ENCODE data around the gene LRBA. TPM values are rescaled to one million over a fixed set of nuclear protein-coding genes. Genes with fewer than 3 reads are reported as not detected.

The LRBA gene
- total and polyA plus RNA-seq, 9 donors = 9.7 to 49.2 (median 30.4) TPM

GRCh38 chr4:150237110-150237872 is 777.8 kb downstream of the LRBA start:
- H3K27ac ChIP-seq = no peak overlapping the region
- no peaks in the 10 kb centered on the region for H3K4me1 ChIP-seq (ENCODE audit: insufficient read depth)
- no peak for DNase-seq
- H3K27me3 ChIP-seq = no peaks in the 10 kb centered on the region
- WGBS, 3 donors = 16 to 18% (median 16%) methylated on average over 6 of the region's 6 CpGs
- no peak for TF ChIP-seq EP300 (IDR thresholded peaks at IDR 0.05)
- no peak for TF ChIP-seq CTCF (IDR thresholded peaks at IDR 0.05)
- no peak for TF ChIP-seq POLR2A (IDR thresholded peaks at IDR 0.05)
- no peaks in the 10 kb centered on the region for H3K36me3 ChIP-seq
- H3K9me3 ChIP-seq = no peaks in the 10 kb centered on the region
- intact Hi-C loops (cut with DNase I) = no loop called here
- no peak overlapping the region for H3K4me3 ChIP-seq

GRCh38 chr4:150236626-150237025 is 778.5 kb downstream of the LRBA start:
- no peaks in the 10 kb centered on the region for H3K4me1 ChIP-seq (ENCODE audit: insufficient read depth)
- intact Hi-C loops (cut with DNase I) = no loop called here
- DNase-seq = no peak
- no peaks in the 10 kb centered on the region for H3K9me3 ChIP-seq
- H3K27me3 ChIP-seq = no peaks in the 10 kb centered on the region
- no peak overlapping the region for H3K4me3 ChIP-seq
- TF ChIP-seq POLR2A (IDR thresholded peaks at IDR 0.05) (no peak), CTCF (IDR thresholded peaks at IDR 0.05) (no peak), EP300 (IDR thresholded peaks at IDR 0.05) (no peak)
- no peaks in the 10 kb centered on the region for H3K36me3 ChIP-seq
- no peak overlapping the region for H3K27ac ChIP-seq

GRCh38 chr4:150235808-150236271 is 779.2 kb downstream of the LRBA start:
- Histone ChIP-seq H3K27ac (no peak overlapping the region), H3K4me1 (ENCODE audit: insufficient read depth) (no peaks in the 10 kb centered on the region), H3K4me3 (no peak overlapping the region), H3K9me3 (no peaks in the 10 kb centered on the region), H3K36me3 (no peaks in the 10 kb centered on the region), H3K27me3 (no peaks in the 10 kb centered on the region)
- 11 to 18% (median 14%) methylated on average over 6 of the region's 6 CpGs for WGBS, 3 donors
- intact Hi-C loops (cut with DNase I) = no loop called here
- no peak for DNase-seq
- TF ChIP-seq EP300 (IDR thresholded peaks at IDR 0.05) = no peak
- no peak for TF ChIP-seq POLR2A (IDR thresholded peaks at IDR 0.05)
- TF ChIP-seq CTCF (IDR thresholded peaks at IDR 0.05) = no peak

- no peaks in the 10 kb centered on the region for H3K36me3 ChIP-seq
- no peak for DNase-seq
- TF ChIP-seq POLR2A (IDR thresholded peaks at IDR 0.05) = no peak
- H3K4me1 ChIP-seq (ENCODE audit: insufficient read depth) = no peaks in the 10 kb centered on the region
- H3K9me3 ChIP-seq = no peaks in the 10 kb centered on the region
- intact Hi-C loops (cut with DNase I) = no loop called here
- 81 to 87% (median 85%) methylated on average over 5 of the region's 5 CpGs for WGBS, 3 donors
- no peak overlapping the region for H3K4me3 ChIP-seq
- H3K27ac ChIP-seq = no peak overlapping the region
- H3K27me3 ChIP-seq = no peaks in the 10 kb centered on the region
Measured at GRCh38 chr4:150235317-150235716, 779.8 kb downstream of the LRBA start.

GRCh38 chr4:150234246-150234645 is 780.8 kb downstream of the LRBA start:
- intact Hi-C loops (cut with DNase I) = no loop called here
- TF ChIP-seq EP300 (IDR thresholded peaks at IDR 0.05) = no peak
- no peak for TF ChIP-seq POLR2A (IDR thresholded peaks at IDR 0.05)
- no peak for TF ChIP-seq CTCF (IDR thresholded peaks at IDR 0.05)
- Histone ChIP-seq H3K4me3 (no peak overlapping the region), H3K4me1 (ENCODE audit: insufficient read depth) (peaks cover under 1% of the 10 kb centered on the region), H3K36me3 (no peaks in the 10 kb centered on the region), H3K27me3 (no peaks in the 10 kb centered on the region), H3K9me3 (no peaks in the 10 kb centered on the region), H3K27ac (no peak overlapping the region)
- DNase-seq = no peak
- 94 to 98% (median 95%) methylated on average over 5 of the region's 5 CpGs for WGBS, 3 donors

Measured in ovary (tissue), 9 donors.